ENCODE results near the gene ZFAND3. TPM values are rescaled to one million over a fixed set of nuclear protein-coding genes. Genes with fewer than 3 reads are reported as not detected.

ZFAND3 gene
- total RNA-seq, 4 donors from 2014 or later = 37.3 to 70.1 (median 55.2) TPM

- Histone ChIP-seq H3K27me3 (no peaks in the 10 kb centered on the region), H3K36me3 (peaks cover 0 to 25% (median 3%) of the 10 kb centered on the region in 4 donors), H3K27ac (replicated peaks in 1 of 4) (no peak overlapping the region), H3K4me1 (peaks cover 4 to 42% (median 29%) of the 10 kb centered on the region in 4 donors), H3K9me3 (no peaks in the 10 kb centered on the region), H3K4me3 (no peak overlapping the region)
- intact Hi-C loops (cut with DNase I) = no loop called here
- DNase-seq (ENCODE audit: extremely low spot score) = no peak
- 91% methylated on average over 1 of the region's 1 CpG for WGBS
- no peak for TF ChIP-seq POLR2A (IDR thresholded peaks at IDR 0.05; ENCODE audit: low read depth)
- TF ChIP-seq POLR2AphosphoS5 (IDR thresholded peaks at IDR 0.05) = no peak
Observed at GRCh38 chr6:38146734-38147027, 327.2 kb downstream of the ZFAND3 start.

- intact Hi-C loops (cut with DNase I) = no loop called here
- Histone ChIP-seq H3K4me1 (peaks cover 4 to 32% (median 23%) of the 10 kb centered on the region in 4 donors), H3K27me3 (no peaks in the 10 kb centered on the region), H3K4me3 (no peak overlapping the region), H3K9me3 (no peaks in the 10 kb centered on the region), H3K27ac (replicated peaks in 1 of 4) (no peak overlapping the region), H3K36me3 (peaks cover 0 to 32% (median 22%) of the 10 kb centered on the region in 4 donors)
- no peak for TF ChIP-seq POLR2A (IDR thresholded peaks at IDR 0.05; ENCODE audit: low read depth)
- TF ChIP-seq POLR2AphosphoS5 (IDR thresholded peaks at IDR 0.05) = no peak
- no peak for TF ChIP-seq CTCF (IDR thresholded peaks at IDR 0.05)
- TF ChIP-seq EP300 (IDR thresholded peaks at IDR 0.05) = no peak
- 85% methylated on average over 2 of the region's 2 CpGs for WGBS
- DNase-seq (ENCODE audit: extremely low spot score) = no peak
Observed at GRCh38 chr6:38148606-38149005, 329.1 kb downstream of the ZFAND3 start.

DNA sequence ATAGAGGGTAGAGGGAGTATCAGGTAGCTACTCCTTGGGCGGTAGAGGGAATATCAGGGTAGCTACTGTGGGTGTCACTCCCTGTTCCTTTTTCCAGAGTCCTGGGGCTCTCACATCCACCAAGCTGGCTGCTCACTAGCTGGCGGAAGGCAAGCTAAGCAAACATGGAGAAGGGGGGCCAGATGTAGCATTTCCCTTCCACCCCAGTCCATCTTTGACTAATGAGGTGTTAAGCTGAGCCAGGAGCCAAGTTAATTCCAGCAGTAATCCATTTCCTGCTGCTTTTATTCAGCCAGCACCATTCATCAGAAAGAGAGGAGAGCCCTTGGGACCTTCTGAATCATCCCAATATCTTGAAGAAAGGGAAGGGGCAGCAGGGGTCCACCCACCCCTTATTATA lies 330.0 kb downstream of the ZFAND3 start:
- Histone ChIP-seq H3K36me3 (peaks cover 0 to 37% (median 25%) of the 10 kb centered on the region in 4 donors), H3K27me3 (no peaks in the 10 kb centered on the region), H3K9me3 (no peaks in the 10 kb centered on the region), H3K4me1 (peaks cover 4 to 29% (median 23%) of the 10 kb centered on the region in 4 donors), H3K27ac (replicated peaks in 1 of 4) (no peak overlapping the region), H3K4me3 (no peak overlapping the region)
- 24% methylated on average over 2 of the region's 2 CpGs for WGBS
- intact Hi-C loops (cut with DNase I) = no loop called here
- DNase-seq (ENCODE audit: extremely low spot score) = no peak
- TF ChIP-seq EP300 (IDR thresholded peaks at IDR 0.05) = no peak
- TF ChIP-seq POLR2AphosphoS5 (IDR thresholded peaks at IDR 0.05) = peak in 1 of 2 donors; percentile 10

- no peak for DNase-seq (ENCODE audit: extremely low spot score)
- Histone ChIP-seq H3K27me3 (no peaks in the 10 kb centered on the region), H3K9me3 (no peaks in the 10 kb centered on the region), H3K27ac (replicated peaks in 1 of 4) (no peak overlapping the region), H3K4me1 (peaks cover 4 to 29% (median 23%) of the 10 kb centered on the region in 4 donors), H3K4me3 (no peak overlapping the region), H3K36me3 (peaks cover 0 to 40% (median 25%) of the 10 kb centered on the region in 4 donors)
- WGBS = 92% methylated on average over 3 of the region's 3 CpGs
- TF ChIP-seq EP300 (IDR thresholded peaks at IDR 0.05) (no peak), POLR2A (IDR thresholded peaks at IDR 0.05; ENCODE audit: low read depth) (no peak), CTCF (IDR thresholded peaks at IDR 0.05) (no peak), POLR2AphosphoS5 (IDR thresholded peaks at IDR 0.05) (no peak)
- intact Hi-C loops (cut with DNase I) = no loop called here
Observed at GRCh38 chr6:38150021-38150420, 330.5 kb downstream of the ZFAND3 start.

- 90% methylated on average over 11 of the region's 11 CpGs for WGBS
- H3K9me3 ChIP-seq = no peaks in the 10 kb centered on the region
- no peaks in the 10 kb centered on the region for H3K27me3 ChIP-seq
- peaks cover 4 to 29% (median 23%) of the 10 kb centered on the region in 4 donors for H3K4me1 ChIP-seq
- DNase-seq (ENCODE audit: extremely low spot score) = no peak
- H3K4me3 ChIP-seq = no peak overlapping the region
- TF ChIP-seq POLR2AphosphoS5 (IDR thresholded peaks at IDR 0.05) (no peak), CTCF (IDR thresholded peaks at IDR 0.05) (no peak)
- peaks cover 0 to 44% (median 29%) of the 10 kb centered on the region in 4 donors for H3K36me3 ChIP-seq
- no peak overlapping the region for H3K27ac ChIP-seq (replicated peaks in 1 of 4)
- intact Hi-C loops (cut with DNase I) = no loop called here
Observed at GRCh38 chr6:38150681-38151296, 331.3 kb downstream of the ZFAND3 start.
